GM12878 (cell line): ENCODE data around the gene SDCCAG8. TPM values are rescaled to one million over a fixed set of nuclear protein-coding genes. Genes with fewer than 3 reads are reported as not detected.

Experiments used
- ATAC-seq: fragments of 200-7000 bp; cut with Tn5 transposase; 3 replicates; pipeline ENCODE4 v1.9.1; 2020; ENCODE audit warnings: mild to moderate bottlenecking, moderate library complexity
- BruUV-seq: library from RNA; stranded (reverse); fragments of 400-500 nt; replicated peaks from 2 replicates; lab custom pipeline; 2021; lab: Mats Ljungman, UMichigan
- CTCF ChIA-PET: fragments of 300-600 bp; sonication (Branson Sonifier 250); formaldehyde crosslinking; extraction: SDS; loops from one replicate; lab custom pipeline; 2021; ENCODE audit warnings: inconsistent platforms; lab: Yijun Ruan, JAX
- POLR2A ChIA-PET: fragments of 350-600 bp; formaldehyde crosslinking; extraction: SDS; loops from one replicate; lab custom pipeline; 2021; ENCODE audit warnings: inconsistent platforms; lab: Charles Lee
- RAD21 ChIA-PET: fragments of 300-600 bp; sonication (Branson Sonifier 250); formaldehyde crosslinking; loops from one replicate; lab custom pipeline; 2023; ENCODE audit warnings: antibody characterized with exemption; ENCODE audit not compliant: unreplicated experiment; lab: Charles Lee
- SMC1A ChIA-PET: fragments of 300-600 bp; sonication (Branson Sonifier 250); formaldehyde crosslinking; loops from one replicate; lab custom pipeline; 2023; ENCODE audit not compliant: unreplicated experiment, uncharacterized antibody; lab: Charles Lee
- DNase-seq: peaks from one replicate; pipeline ENCODE4 v3.0.0-alpha.2; 2011; ENCODE audit warnings: low read depth, low spot score
- FAIRE-seq: peaks from 3 replicates; lab custom pipeline; 2011; peaks lifted over from hg19 to GRCh38; lab: Jason Lieb, UNC
- H2AFZ ChIP-seq: 2 replicates; pipeline ENCODE4 v1.6.0; 2011; ENCODE audit warnings: low read depth, low read length, control low read depth; ENCODE audit not compliant: control insufficient read depth
- H3K27ac ChIP-seq: 2 replicates; pipeline ENCODE4 v1.5.1; 2011; ENCODE audit warnings: control low read depth; ENCODE audit not compliant: control insufficient read depth, insufficient read depth
- H3K27me3 ChIP-seq, 2 experiments: replicated peaks in 1 of 2; 2 replicates each; pipeline versions ENCODE4 v1.6.0 to v1.6.1; 2011; ENCODE audit warnings: low read length in 1 of 2; ENCODE audit not compliant: control insufficient read depth in 2 of 2, insufficient read depth in 2 of 2
- H3K36me3 ChIP-seq, 2 experiments: 2 replicates each; pipeline ENCODE4 v1.5.1; 2011; ENCODE audit warnings: low read length in 1 of 2; ENCODE audit not compliant: control insufficient read depth in 2 of 2, insufficient read depth in 2 of 2
- H3K4me1 ChIP-seq: 2 replicates; pipeline ENCODE4 v1.6.1; 2011; ENCODE audit warnings: mild to moderate bottlenecking, low read length, moderate library complexity, mixed read lengths; ENCODE audit not compliant: control insufficient read depth, insufficient read depth
- H3K4me2 ChIP-seq: 2 replicates; pipeline ENCODE4 v1.6.0; 2011; ENCODE audit warnings: control low read depth; ENCODE audit not compliant: control insufficient read depth, insufficient read depth
- H3K4me3 ChIP-seq: fragments of 200-600 bp; sonication (generic); 2 replicates; pipeline ENCODE4 v1.5.1; 2016
- H3K79me2 ChIP-seq: 2 replicates; pipeline ENCODE4 v1.6.0; 2011; ENCODE audit warnings: low read length; ENCODE audit not compliant: control insufficient read depth, insufficient read depth
- H3K9ac ChIP-seq: 2 replicates; pipeline ENCODE4 v1.8.0; 2011; ENCODE audit warnings: low read length, control low read depth, mixed read lengths; ENCODE audit not compliant: control insufficient read depth, insufficient read depth
- H3K9me3 ChIP-seq: replicated peaks from 3 replicates; pipeline ENCODE4 v1.5.1; 2011; ENCODE audit warnings: mild to moderate bottlenecking, low read length; ENCODE audit not compliant: control insufficient read depth, insufficient read depth
- H4K20me1 ChIP-seq: 2 replicates; pipeline ENCODE4 v1.6.0; 2011; ENCODE audit not compliant: control insufficient read depth, insufficient read depth
- MEF2A ChIP-seq: IDR thresholded peaks from 2 replicates; pipeline ENCODE4 v1.6.1; 2011; ENCODE audit warnings: low read depth, mild to moderate bottlenecking, low read length, moderate library complexity; ENCODE audit not compliant: insufficient read depth
- PAX5 ChIP-seq: IDR thresholded peaks from 2 replicates; pipeline ENCODE4 v1.6.1; 2011; ENCODE audit warnings: low read depth, low read length, borderline replicate concordance
- PRDM15 ChIP-seq: fragments of 450-650 bp; formaldehyde crosslinking; IDR thresholded peaks from 2 replicates; pipeline ENCODE4 v1.4.0; 2020; ENCODE audit warnings: mild to moderate bottlenecking, moderate library complexity
- RB1 ChIP-seq: fragments of 450-650 bp; formaldehyde crosslinking; IDR thresholded peaks from 2 replicates; pipeline ENCODE4 v1.6.1; 2017; ENCODE audit warnings: mild to moderate bottlenecking, borderline replicate concordance
- TCF3 ChIP-seq: IDR thresholded peaks from 2 replicates; pipeline ENCODE4 v1.6.1; 2012; ENCODE audit warnings: low read depth, mild to moderate bottlenecking, low read length, borderline replicate concordance; ENCODE audit not compliant: insufficient read depth
- ZNF274 ChIP-seq: IDR thresholded peaks from one replicate; pipeline ENCODE4 v1.8.0; 2011; ENCODE audit not compliant: insufficient read length, insufficient read depth
- WGBS: methylation state at CpG from one replicate; pipeline ENCODE4 v1.1.6; 2016; ENCODE audit warnings: low lambda C conversion rate; ENCODE audit not compliant: insufficient replicate concordance, insufficient coverage; ENCODE audit errors: missing lambda C conversion rate; 5-methylcytosine and 5-hydroxymethylcytosine counted together
- in situ Hi-C: fragments of 300-500 bp; cut with MboI; formaldehyde crosslinking; loops from 9 replicates; pipeline ENCODE4 v1.14.3; 2018; ENCODE audit warnings: mixed read lengths
- intact Hi-C: fragments of 100-400 bp; cut with micrococcal nuclease; formaldehyde crosslinking; loops from one replicate; pipeline ENCODE4 v1.14.2; 2022; ENCODE audit not compliant: unreplicated experiment
- polyA plus RNA-seq, 11 experiments: library from polyadenylated mRNA; depleted of rRNA in 4 of 11; unstranded in 6 of 11; stranded (reverse) in 5 of 11; fragments of >200 nt; fragmentation: Nextera tagmentation in 4 of 11; fragmentation: Illumina TruSeq in 1 of 11; extraction: Ambion mirVana in 4 of 11; extraction: Trizol in 1 of 11; gene quantifications; 1 replicate in 1 of 11; 2 replicates in 10 of 11; pipeline versions ENCODE4 v1.2.1 to v1.2.3, GENCODE V29; 2011 to 2016; ENCODE audit warnings: inconsistent platforms in 2 of 11, missing spikeins in 2 of 11, low read depth in 1 of 11
- total RNA-seq, 4 experiments: library from RNA; depleted of rRNA in 3 of 4; stranded (reverse); fragments of >200 nt in 3 of 4; fragmentation: Illumina TruSeq in 1 of 4; extraction: Trizol in 1 of 4; gene quantifications; 2 replicates each; pipeline versions ENCODE4 v1.2.1 to v1.2.3, GENCODE V29; 2013 to 2021

Gene SDCCAG8
- total and polyA plus RNA-seq, 10 of the 15 experiments (the other 5 are each of a cell fraction or from before 2014, with no cell fraction given) = 15.0 to 25.6 (median 20.6) TPM

- ATAC-seq (no peak), FAIRE-seq (no peak), DNase-seq (no peak)
- no peak overlapping the region for H2AFZ ChIP-seq
- H3K36me3 ChIP-seq = no peaks in the 10 kb centered on the region
- ChIA-PET CTCF (no interaction called here), RAD21 (no interaction called here), POLR2A (no interaction called here), SMC1A (no interaction called here)
- no peak overlapping the region for H3K27ac ChIP-seq
- 97% methylated on average over 9 of the region's 9 CpGs for WGBS
- no peaks in the 10 kb centered on the region for H3K79me2 ChIP-seq
- H3K9ac ChIP-seq = no peak overlapping the region
- no peaks in the 10 kb centered on the region for H3K27me3 ChIP-seq
- H3K9me3 ChIP-seq = no peaks in the 10 kb centered on the region
- in situ Hi-C loops = no loop called here
- no peak overlapping the region for H3K4me3 ChIP-seq
- no TSS peak for BruUV-seq
- intact Hi-C loops = no loop called here
- no peak overlapping the region for H3K4me2 ChIP-seq
- H3K4me1 ChIP-seq = no peaks in the 10 kb centered on the region
- no peaks in the 10 kb centered on the region for H4K20me1 ChIP-seq
- TF ChIP-seq PAX5 (no peak), RB1 (no peak), TCF3 (no peak), MEF2A (no peak), PRDM15 (CRISPR knock-in tag) (no peak), ZNF274 (no peak)
Observed at GRCh38 chr1:243457363-243457982, 201.6 kb downstream of the SDCCAG8 start.
